Fibroblast of lung (primary cell): ENCODE measurements around the gene DISP3. TPM values are rescaled to one million over a fixed set of nuclear protein-coding genes. Genes with fewer than 3 reads are reported as not detected.

Source experiments
- DNase-seq, 2 donors: peaks; one replicate each; pipeline versions ENCODE4 v3.0.0 to v3.0.0-alpha.2; 2010; ENCODE audit warnings: low read depth in 2 of 2
- H2AFZ ChIP-seq: 2 replicates; pipeline ENCODE4 v1.5.1; 2012; ENCODE audit warnings: low read length, control low read depth, inconsistent platforms
- H3K27ac ChIP-seq: 2 replicates; pipeline ENCODE4 v1.5.1; 2011; ENCODE audit warnings: low read length, control low read depth; ENCODE audit not compliant: insufficient read depth
- H3K27me3 ChIP-seq: 2 replicates; pipeline ENCODE4 v1.5.1; 2011; ENCODE audit warnings: mild to moderate bottlenecking, low read length; ENCODE audit not compliant: control insufficient read depth, insufficient read depth
- H3K36me3 ChIP-seq: 2 replicates; pipeline ENCODE4 v1.5.1; 2011; ENCODE audit warnings: low read length; ENCODE audit not compliant: control insufficient read depth, insufficient read depth
- H3K4me1 ChIP-seq: 2 replicates; pipeline ENCODE4 v1.5.1; 2011; ENCODE audit warnings: low read length; ENCODE audit not compliant: control insufficient read depth, insufficient read depth; ENCODE audit errors: extremely low read depth
- H3K4me2 ChIP-seq: 2 replicates; pipeline ENCODE4 v1.5.1; 2011; ENCODE audit warnings: low read length, control low read depth; ENCODE audit not compliant: insufficient read depth; ENCODE audit errors: extremely low read depth
- H3K4me3 ChIP-seq, 4 experiments: fragments of 200-600 bp in 1 of 4; sonication (generic) in 1 of 4; replicated peaks in 1 of 4; 2 replicates each; pipeline ENCODE4 v1.5.1; 2011 to 2016; ENCODE audit warnings: low read length in 4 of 4, low read depth in 3 of 4, mild to moderate bottlenecking in 3 of 4, control low read depth in 2 of 4, inconsistent platforms in 1 of 4, mixed read lengths in 1 of 4; ENCODE audit not compliant: insufficient read depth in 1 of 4; ENCODE audit errors: control extremely low read depth in 1 of 4
- H3K79me2 ChIP-seq: 2 replicates; pipeline ENCODE4 v1.5.1; 2012; ENCODE audit warnings: mild to moderate bottlenecking, low read length, inconsistent platforms; ENCODE audit not compliant: control insufficient read depth, insufficient read depth
- H3K9ac ChIP-seq: 2 replicates; pipeline ENCODE4 v1.5.1; 2011; ENCODE audit warnings: mild to moderate bottlenecking, low read length, control low read depth; ENCODE audit not compliant: insufficient read depth
- H3K9me3 ChIP-seq: 2 replicates; pipeline ENCODE4 v1.5.1; 2012; ENCODE audit warnings: low read depth, low read length; ENCODE audit not compliant: control insufficient read depth, insufficient read depth
- H4K20me1 ChIP-seq: 2 replicates; pipeline ENCODE4 v1.5.1; 2011; ENCODE audit warnings: low read length; ENCODE audit not compliant: control insufficient read depth, insufficient read depth; ENCODE audit errors: extremely low read depth
- CTCF ChIP-seq, 2 donors: IDR thresholded peaks in 1 of 2; conservative IDR thresholded peaks in 1 of 2; 1 replicate in 1 of 2; 2 replicates in 1 of 2; pipeline ENCODE4 v1.5.1; 2011 to 2012; ENCODE audit warnings: low read length in 2 of 2, control low read depth in 1 of 2, inconsistent platforms in 1 of 2, low read depth in 1 of 2, mild to moderate bottlenecking in 1 of 2
- EZH2 ChIP-seq: IDR thresholded peaks from 2 replicates; pipeline ENCODE4 v1.5.1; 2012; ENCODE audit warnings: low read length, control low read depth, mild to moderate bottlenecking; ENCODE audit errors: missing control alignments
- polyA plus RNA-seq, 2 donors: library from polyadenylated mRNA; depleted of rRNA in 1 of 2; stranded (reverse) in 1 of 2; unstranded in 1 of 2; fragments of >200 nt; gene quantifications; 2 replicates each; pipeline ENCODE4 v1.2.1, GENCODE V29; 2011 to 2012; ENCODE audit warnings: missing spikeins in 1 of 2
- total RNA-seq: library from RNA; depleted of rRNA; stranded (reverse); fragments of >200 nt; gene quantifications from 2 replicates; pipeline ENCODE4 v1.2.1, GENCODE V29; 2014

DISP3 gene
- total and polyA plus RNA-seq, 2 donors (not counting 1 experiment from before 2014, with no cell fraction given), result 0.02 TPM; not detected in 1

GRCh38 chr1:11518791-11519628 is 40.1 kb downstream of the DISP3 start:
- H2AFZ ChIP-seq, result no peak overlapping the region
- H3K4me2 ChIP-seq, result no peak overlapping the region
- H3K4me1 ChIP-seq, result no peaks in the 10 kb centered on the region
- TF ChIP-seq EZH2 (no peak), CTCF (conservative IDR thresholded peaks at IDR 0.05 in 1 of 2, IDR thresholded peaks at IDR 0.05 in 1 of 2; ENCODE audit: low read depth in 1 of 2, low read length in 2 of 2) (no peak)
- no peaks in the 10 kb centered on the region for H4K20me1 ChIP-seq
- H3K9ac ChIP-seq, result no peak overlapping the region
- no peak for DNase-seq
- no peaks in the 10 kb centered on the region for H3K36me3 ChIP-seq
- H3K4me3 ChIP-seq, result no peak overlapping the region
- H3K27ac ChIP-seq, result no peak overlapping the region
- H3K27me3 ChIP-seq, result no peaks in the 10 kb centered on the region
- H3K9me3 ChIP-seq, result no peaks in the 10 kb centered on the region
- H3K79me2 ChIP-seq, result no peaks in the 10 kb centered on the region

DNA sequence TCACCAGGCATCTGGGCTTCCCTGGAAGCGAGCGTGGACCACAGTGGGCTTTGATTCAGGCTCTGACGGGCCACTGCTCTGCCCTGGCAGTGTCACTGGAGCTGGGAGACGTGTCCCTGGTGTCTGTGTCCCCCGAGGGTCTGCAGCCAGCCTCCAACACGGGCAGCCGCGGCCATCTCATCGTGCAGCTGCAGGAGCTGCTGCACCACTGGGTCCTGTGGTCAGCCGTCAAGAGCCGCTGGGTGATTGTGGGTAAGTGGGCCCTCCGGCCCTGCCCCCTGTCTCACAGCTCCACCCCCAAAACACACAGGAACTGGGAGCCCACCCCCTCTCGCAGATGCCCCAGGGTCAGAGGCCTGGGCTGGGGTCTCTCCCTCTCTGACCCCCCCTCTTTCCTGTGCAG is 40.7 kb downstream of the DISP3 start:
- Histone ChIP-seq H3K9me3 (no peaks in the 10 kb centered on the region), H3K4me3 (no peak overlapping the region), H3K4me1 (no peaks in the 10 kb centered on the region), H3K79me2 (no peaks in the 10 kb centered on the region), H3K4me2 (no peak overlapping the region), H3K27me3 (no peaks in the 10 kb centered on the region), H3K27ac (no peak overlapping the region), H3K36me3 (no peaks in the 10 kb centered on the region), H3K9ac (no peak overlapping the region), H4K20me1 (no peaks in the 10 kb centered on the region), H2AFZ (no peak overlapping the region)
- no peak for DNase-seq
- TF ChIP-seq EZH2 (no peak), CTCF (conservative IDR thresholded peaks at IDR 0.05 in 1 of 2, IDR thresholded peaks at IDR 0.05 in 1 of 2; ENCODE audit: low read depth in 1 of 2, low read length in 2 of 2) (no peak)

DNA sequence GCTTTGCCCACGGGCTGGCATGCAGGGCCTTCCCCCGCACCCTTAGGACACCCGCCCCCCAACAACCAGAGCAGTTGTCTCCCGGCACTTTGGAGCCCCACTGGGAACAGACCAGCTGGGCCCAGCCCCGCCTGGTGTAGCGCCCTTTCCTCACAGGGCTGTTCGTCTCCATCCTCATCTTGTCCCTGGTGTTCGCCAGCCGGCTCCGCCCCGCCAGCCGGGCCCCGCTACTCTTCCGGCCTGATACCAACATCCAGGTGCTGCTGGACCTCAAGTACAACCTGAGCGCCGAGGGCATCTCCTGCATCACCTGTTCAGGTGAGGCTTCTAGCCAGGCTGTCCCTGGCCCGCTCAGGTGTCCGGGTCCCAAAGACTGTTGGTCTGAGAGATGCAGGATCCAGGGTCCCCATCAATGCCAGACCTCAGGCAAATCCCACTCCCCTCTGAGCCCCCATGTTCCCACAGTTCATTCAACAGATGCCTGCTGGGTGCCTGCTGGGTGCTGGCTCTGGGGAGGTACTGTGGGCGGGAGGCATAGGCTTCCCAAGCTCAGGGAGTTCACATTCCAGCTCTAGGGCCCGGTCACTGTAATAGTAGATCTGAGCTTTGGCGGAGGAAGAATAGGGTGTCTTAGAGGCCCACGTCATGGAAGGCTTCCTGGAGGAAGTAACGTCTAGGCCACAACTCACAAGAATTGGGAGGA is 41.7 kb downstream of the DISP3 start:
- Histone ChIP-seq H3K4me1 (no peaks in the 10 kb centered on the region), H3K9me3 (no peaks in the 10 kb centered on the region), H3K79me2 (no peaks in the 10 kb centered on the region), H3K27ac (no peak overlapping the region), H3K9ac (no peak overlapping the region), H3K27me3 (no peaks in the 10 kb centered on the region), H3K4me2 (no peak overlapping the region), H4K20me1 (no peaks in the 10 kb centered on the region), H3K4me3 (no peak overlapping the region), H3K36me3 (no peaks in the 10 kb centered on the region), H2AFZ (no peak overlapping the region)
- no peak for DNase-seq
- TF ChIP-seq EZH2 (no peak), CTCF (conservative IDR thresholded peaks at IDR 0.05 in 1 of 2, IDR thresholded peaks at IDR 0.05 in 1 of 2; ENCODE audit: low read depth in 1 of 2, low read length in 2 of 2) (no peak)
